HPDE6-E6E7 (cell line): ENCODE measurements around the gene ANXA11.

Experiments
- DNase-seq: peaks from one replicate; pipeline ENCODE4 v3.0.0; 2011; ENCODE audit warnings: missing footprints; ENCODE audit errors: extremely low spot score

ANXA11 gene

GRCh38 chr10:80166581-80167470, 38.5 kb downstream of the ANXA11 start:
- no peak for DNase-seq

- DNase-seq: peak; percentile 87
Measured at GRCh38 chr10:80165173-80165572, 40.2 kb downstream of the ANXA11 start.

GRCh38 chr10:80164596-80164995, 40.7 kb downstream of the ANXA11 start:
- no peak for DNase-seq

- no peak for DNase-seq
Measured at GRCh38 chr10:80163741-80164341, 41.5 kb downstream of the ANXA11 start.

GRCh38 chr10:80161321-80162083, 43.8 kb downstream of the ANXA11 start:
- DNase-seq: no peak

- no peak for DNase-seq
Measured at GRCh38 chr10:80160361-80161320, 44.7 kb downstream of the ANXA11 start.

- DNase-seq: no peak
Measured at GRCh38 chr10:80159166-80159873, 46.0 kb downstream of the ANXA11 start.

- DNase-seq: peak; percentile 78
Measured at GRCh38 chr10:80158598-80159127, 46.7 kb downstream of the ANXA11 start.

GRCh38 chr10:80158126-80158525, 47.2 kb downstream of the ANXA11 start:
- DNase-seq: no peak

GRCh38 chr10:80157561-80157960, 47.8 kb downstream of the ANXA11 start:
- DNase-seq: no peak

GRCh38 chr10:80156216-80156615, 49.1 kb downstream of the ANXA11 start:
- DNase-seq: no peak

GRCh38 chr10:80155696-80156215, 49.6 kb downstream of the ANXA11 start:
- DNase-seq: no peak

- DNase-seq: peak; percentile 69
Measured at GRCh38 chr10:80154978-80155695, 50.2 kb downstream of the ANXA11 start.

- no peak for DNase-seq
Measured at GRCh38 chr10:80154626-80154977, 50.7 kb downstream of the ANXA11 start.

GRCh38 chr10:80153460-80153859, 51.9 kb downstream of the ANXA11 start:
- DNase-seq: no peak

GRCh38 chr10:80152820-80153219, 52.5 kb downstream of the ANXA11 start:
- no peak for DNase-seq

- DNase-seq: no peak
Measured at GRCh38 chr10:80150172-80150571, 55.2 kb downstream of the ANXA11 start.

GRCh38 chr10:80149123-80149522, 56.2 kb downstream of the ANXA11 start:
- DNase-seq: no peak

GRCh38 chr10:80148166-80148805, 57.1 kb downstream of the ANXA11 start:
- no peak for DNase-seq
